NB4 (cell line): ENCODE data around the gene MPP3.

Source experiments
- DNase-seq: peaks from one replicate; pipeline ENCODE4 v3.0.0; 2010; ENCODE audit warnings: low read depth
- H3K4me3 ChIP-seq: one replicate; pipeline ENCODE4 v1.5.1; 2011; ENCODE audit warnings: mild to moderate bottlenecking, low read depth, low read length, moderate library complexity
- CTCF ChIP-seq: IDR thresholded peaks from one replicate; pipeline ENCODE4 v1.5.1; 2012; ENCODE audit warnings: low read depth, low read length
- MAX ChIP-seq: IDR thresholded peaks from 2 replicates; pipeline ENCODE4 v1.6.1; 2011; ENCODE audit warnings: low read depth, low read length
- MYC ChIP-seq: IDR thresholded peaks from 2 replicates; pipeline ENCODE4 v1.6.1; 2011; ENCODE audit warnings: low read depth, low read length
- POLR2A ChIP-seq: IDR thresholded peaks from 2 replicates; pipeline ENCODE4 v1.6.1; 2011; ENCODE audit warnings: mild to moderate bottlenecking; ENCODE audit not compliant: insufficient read length; ENCODE audit errors: extremely low read depth

Gene MPP3

GRCh38 chr17:43782913-43783680 lies 49.8 kb downstream of the MPP3 start:
- DNase-seq: peak; percentile 39
- no peak overlapping the region for H3K4me3 ChIP-seq
- TF ChIP-seq CTCF: no peak

GRCh38 chr17:43780135-43780534 lies 52.8 kb downstream of the MPP3 start, which contains the start of gene CFAP97D1:
CFAP97D1 (plus strand) TSS chr17:43780435; CDS start chr17:43780463, 28 bp downstream.
- no peak for DNase-seq
- no peak for TF ChIP-seq MYC
- TF ChIP-seq CTCF: no peak
- TF ChIP-seq POLR2A: no peak
- TF ChIP-seq MAX: no peak
- peak within 1 kb of the TSS; percentile 58 for H3K4me3 ChIP-seq

- DNase-seq: peak; percentile 77
- H3K4me3 ChIP-seq: peak overlapping the region; percentile 58
- TF ChIP-seq POLR2A (no peak), MYC (no peak), CTCF (no peak)
Observed at GRCh38 chr17:43779145-43780125, 53.5 kb downstream of the MPP3 start.

GRCh38 chr17:43778337-43779144 lies 54.4 kb downstream of the MPP3 start, which contains the start of gene DUSP3:
DUSP3 (minus strand) TSS chr17:43778977; CDS start chr17:43778924, 53 bp downstream.
- H3K4me3 ChIP-seq: peak within 1 kb of the TSS; percentile 60
- peak; percentile 67; the same call in 1 of the 2 replicates for TF ChIP-seq MYC
- no peak; the same call in none of the 2 replicates for TF ChIP-seq MAX
- peak; percentile 80 for TF ChIP-seq POLR2A
- TF ChIP-seq CTCF: no peak
- DNase-seq: peak; percentile 75

- DNase-seq: no peak
- no peak overlapping the region for H3K4me3 ChIP-seq
- TF ChIP-seq MAX (no peak), CTCF (no peak), MYC (no peak), POLR2A (no peak)
Observed at GRCh38 chr17:43774304-43775250, 58.4 kb downstream of the MPP3 start.
